HCT116 (cell line): ENCODE measurements around the gene MAPK4.

Experiments used
- CBX3 ChIP-seq: IDR thresholded peaks from 2 replicates; pipeline ENCODE4 v1.6.1; 2012; ENCODE audit warnings: low read depth
- EZH2 ChIP-seq: fragments of 200-600 bp; sonication (generic); IDR thresholded peaks from 2 replicates; pipeline ENCODE4 v1.6.1; 2017; ENCODE audit warnings: antibody characterized with exemption, mixed run types
- FOSL1 ChIP-seq: IDR thresholded peaks from 2 replicates; pipeline ENCODE4 v1.6.1; 2012; ENCODE audit warnings: low read depth
- POLR2A ChIP-seq: IDR thresholded peaks from 2 replicates; pipeline ENCODE4 v1.7.0; 2011; ENCODE audit warnings: borderline replicate concordance; ENCODE audit not compliant: insufficient read depth, insufficient read length; ENCODE audit errors: extremely low read depth
- SIN3A ChIP-seq: IDR thresholded peaks from 2 replicates; pipeline ENCODE4 v1.6.1; 2012; ENCODE audit warnings: low read depth
- TF ChIP-seq, protein P1 (sequence below), 3 experiments: fragments of 200-600 bp in 1 of 3; sonication (generic) in 1 of 3; IDR thresholded peaks in 2 of 3; conservative IDR thresholded peaks in 1 of 3; 2 replicates each; pipeline ENCODE4 v1.5.1; 2012 to 2017; ENCODE audit warnings: low read depth in 2 of 3, low read length in 2 of 3, antibody characterized with exemption in 1 of 3, borderline replicate concordance in 1 of 3, control low read depth in 1 of 3, mild to moderate bottlenecking in 1 of 3, mixed read lengths in 1 of 3, mixed run types in 1 of 3, moderate library complexity in 1 of 3; ENCODE audit not compliant: insufficient read depth in 1 of 3

DNA sequence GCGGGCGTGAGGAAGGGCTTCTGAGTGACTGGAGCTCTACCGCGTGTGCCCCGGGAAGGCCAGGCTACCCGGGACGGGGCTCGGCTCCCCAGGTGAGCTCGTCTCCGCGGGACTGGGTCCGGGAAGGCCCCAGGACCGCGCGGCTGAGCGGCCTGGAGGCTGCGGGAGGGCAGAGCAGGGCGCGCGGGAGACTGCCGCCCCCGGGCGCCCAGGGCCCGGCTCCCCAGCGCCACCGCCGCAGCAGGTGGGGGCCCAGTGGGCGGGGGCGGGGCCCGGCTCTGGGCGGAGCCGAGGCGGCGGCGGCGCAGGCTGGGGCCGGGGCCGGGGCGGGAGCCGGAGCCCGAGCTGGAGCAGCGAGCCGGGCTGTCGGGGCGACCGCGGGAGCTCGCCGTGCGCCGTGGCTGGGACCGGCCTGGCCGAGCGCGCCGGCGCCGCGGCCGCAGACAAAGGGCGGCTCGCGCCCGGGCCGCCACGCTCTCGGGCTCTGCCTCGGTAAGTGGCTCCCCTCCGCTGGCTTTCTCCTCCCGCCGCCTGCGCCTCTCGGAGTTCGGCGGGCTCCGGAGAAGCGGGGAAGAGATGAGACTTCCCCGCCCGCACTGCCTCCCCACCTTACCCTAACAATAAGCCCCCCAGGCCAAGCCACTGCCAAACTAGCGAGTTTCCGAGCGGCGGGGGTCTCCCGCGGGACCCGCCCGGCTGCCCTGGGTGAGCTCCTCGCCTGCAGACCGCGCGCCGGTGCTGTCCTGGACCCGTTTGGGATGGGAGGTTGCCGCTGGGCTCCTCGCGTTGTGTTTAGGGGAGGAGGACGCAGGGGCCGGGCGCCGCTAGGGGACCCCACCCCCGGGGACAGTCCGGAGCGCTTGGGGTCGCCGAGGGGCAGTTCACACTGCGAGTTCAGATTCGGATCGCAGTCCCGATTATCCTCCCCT is at the start of gene MAPK4:
- TF ChIP-seq, protein P1, sequence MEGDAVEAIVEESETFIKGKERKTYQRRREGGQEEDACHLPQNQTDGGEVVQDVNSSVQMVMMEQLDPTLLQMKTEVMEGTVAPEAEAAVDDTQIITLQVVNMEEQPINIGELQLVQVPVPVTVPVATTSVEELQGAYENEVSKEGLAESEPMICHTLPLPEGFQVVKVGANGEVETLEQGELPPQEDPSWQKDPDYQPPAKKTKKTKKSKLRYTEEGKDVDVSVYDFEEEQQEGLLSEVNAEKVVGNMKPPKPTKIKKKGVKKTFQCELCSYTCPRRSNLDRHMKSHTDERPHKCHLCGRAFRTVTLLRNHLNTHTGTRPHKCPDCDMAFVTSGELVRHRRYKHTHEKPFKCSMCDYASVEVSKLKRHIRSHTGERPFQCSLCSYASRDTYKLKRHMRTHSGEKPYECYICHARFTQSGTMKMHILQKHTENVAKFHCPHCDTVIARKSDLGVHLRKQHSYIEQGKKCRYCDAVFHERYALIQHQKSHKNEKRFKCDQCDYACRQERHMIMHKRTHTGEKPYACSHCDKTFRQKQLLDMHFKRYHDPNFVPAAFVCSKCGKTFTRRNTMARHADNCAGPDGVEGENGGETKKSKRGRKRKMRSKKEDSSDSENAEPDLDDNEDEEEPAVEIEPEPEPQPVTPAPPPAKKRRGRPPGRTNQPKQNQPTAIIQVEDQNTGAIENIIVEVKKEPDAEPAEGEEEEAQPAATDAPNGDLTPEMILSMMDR (IDR thresholded peaks at IDR 0.05 in 2 of 3, conservative IDR thresholded peaks at IDR 0.05 in 1 of 3; ENCODE audit: borderline replicate concordance in 1 of 3, insufficient read depth in 1 of 3, low read depth in 2 of 3, low read length in 2 of 3) = no peak
- TF ChIP-seq EZH2 (no peak), POLR2A (no peak), SIN3A (no peak), CBX3 (no peak), FOSL1 (no peak)
